Measurements from ENCODE around the gene CD200R1. TPM values are rescaled to one million over a fixed set of nuclear protein-coding genes. Genes with fewer than 3 reads are reported as not detected.

CD200R1 gene
- total RNA-seq, 2 donors from 2014 or later, result 1.8 TPM; not detected in 1

GRCh38 chr3:112874725-112875124 lies 100.2 kb downstream of the CD200R1 start:
- TF ChIP-seq, protein P1, sequence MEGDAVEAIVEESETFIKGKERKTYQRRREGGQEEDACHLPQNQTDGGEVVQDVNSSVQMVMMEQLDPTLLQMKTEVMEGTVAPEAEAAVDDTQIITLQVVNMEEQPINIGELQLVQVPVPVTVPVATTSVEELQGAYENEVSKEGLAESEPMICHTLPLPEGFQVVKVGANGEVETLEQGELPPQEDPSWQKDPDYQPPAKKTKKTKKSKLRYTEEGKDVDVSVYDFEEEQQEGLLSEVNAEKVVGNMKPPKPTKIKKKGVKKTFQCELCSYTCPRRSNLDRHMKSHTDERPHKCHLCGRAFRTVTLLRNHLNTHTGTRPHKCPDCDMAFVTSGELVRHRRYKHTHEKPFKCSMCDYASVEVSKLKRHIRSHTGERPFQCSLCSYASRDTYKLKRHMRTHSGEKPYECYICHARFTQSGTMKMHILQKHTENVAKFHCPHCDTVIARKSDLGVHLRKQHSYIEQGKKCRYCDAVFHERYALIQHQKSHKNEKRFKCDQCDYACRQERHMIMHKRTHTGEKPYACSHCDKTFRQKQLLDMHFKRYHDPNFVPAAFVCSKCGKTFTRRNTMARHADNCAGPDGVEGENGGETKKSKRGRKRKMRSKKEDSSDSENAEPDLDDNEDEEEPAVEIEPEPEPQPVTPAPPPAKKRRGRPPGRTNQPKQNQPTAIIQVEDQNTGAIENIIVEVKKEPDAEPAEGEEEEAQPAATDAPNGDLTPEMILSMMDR (IDR thresholded peaks at IDR 0.05), result no peak
- TF ChIP-seq POLR2A (IDR thresholded peaks at IDR 0.05), result no peak
- ATAC-seq, result no peak
- no peaks in the 10 kb centered on the region for H3K9me3 ChIP-seq
- no peaks in the 10 kb centered on the region for H3K27me3 ChIP-seq
- H3K4me3 ChIP-seq, result no peak overlapping the region
- H3K27ac ChIP-seq, result no peak overlapping the region
- no peak for DNase-seq
- intact Hi-C loops (cut with DNase I), result no loop called here
- no peaks in the 10 kb centered on the region for H3K36me3 ChIP-seq (replicated peaks in 1 of 2; ENCODE audit: insufficient read depth in 1 of 2, low read depth in 2 of 2)
- no peaks in the 10 kb centered on the region for H3K4me1 ChIP-seq

DNA sequence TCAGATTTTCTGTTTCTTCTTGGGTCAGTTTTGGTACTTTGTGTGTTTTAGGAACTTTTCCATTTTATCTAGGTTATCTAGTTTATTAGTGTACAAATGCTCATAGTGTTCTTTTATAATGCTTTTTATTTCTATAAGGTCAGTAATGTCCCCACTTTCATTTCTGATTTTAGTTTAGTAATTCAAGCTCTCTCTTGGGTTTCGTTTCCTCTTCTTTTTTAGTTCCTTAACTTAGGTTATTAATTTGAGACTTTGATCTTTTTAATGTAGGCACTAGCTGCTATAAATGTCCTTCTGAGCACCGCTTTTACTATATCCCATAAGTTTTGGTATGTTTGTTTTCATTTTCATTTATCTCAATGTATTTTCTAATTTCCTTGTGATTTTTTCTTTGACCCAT lies 101.3 kb downstream of the CD200R1 start:
- Histone ChIP-seq H3K27me3 (no peaks in the 10 kb centered on the region), H3K27ac (no peak overlapping the region), H3K4me1 (no peaks in the 10 kb centered on the region), H3K4me3 (no peak overlapping the region), H3K9me3 (no peaks in the 10 kb centered on the region), H3K36me3 (replicated peaks in 1 of 2; ENCODE audit: insufficient read depth in 1 of 2, low read depth in 2 of 2) (no peaks in the 10 kb centered on the region)
- intact Hi-C loops (cut with DNase I), result no loop called here
- ATAC-seq, result no peak
- TF ChIP-seq, protein P1 (IDR thresholded peaks at IDR 0.05), result no peak
- DNase-seq, result no peak
- WGBS, 2 donors, result 57 to 61% methylated on average over 2 of the region's 2 CpGs

GRCh38 chr3:112871735-112872134 lies 103.2 kb downstream of the CD200R1 start:
- Histone ChIP-seq H3K4me3 (no peak overlapping the region), H3K9me3 (no peaks in the 10 kb centered on the region), H3K27me3 (no peaks in the 10 kb centered on the region), H3K4me1 (no peaks in the 10 kb centered on the region), H3K27ac (no peak overlapping the region), H3K36me3 (replicated peaks in 1 of 2; ENCODE audit: insufficient read depth in 1 of 2, low read depth in 2 of 2) (no peaks in the 10 kb centered on the region)
- DNase-seq (no peak), ATAC-seq (no peak)
- intact Hi-C loops (cut with DNase I), result no loop called here
- WGBS, 2 donors, result 66 to 69% methylated on average over 2 to 3 of the region's 3 CpGs
- TF ChIP-seq, protein P1 (IDR thresholded peaks at IDR 0.05), result no peak
- no peak for TF ChIP-seq POLR2A (IDR thresholded peaks at IDR 0.05)

Other genes with a start within 250 kb of the CD200R1 start
- not detected for gene CD200R1L, start 128.2 kb downstream of the CD200R1 start, total RNA-seq
- gene GTPBP8, start 15.9 kb upstream of the CD200R1 start, total RNA-seq, result 10 to 100 TPM; 10.6 to 13.2 TPM
- 10 to 100 TPM; 22.7 to 29.6 TPM for gene BOC, start 236.5 kb upstream of the CD200R1 start, total RNA-seq